ENCODE data around the gene SECTM1.
"Not testable (repeated sequence)": the region's sequence is repeated elsewhere in the genome, so short reads cannot be mapped to it uniquely, and the experiment has no call there.

Gene SECTM1

GRCh38 chr17:82333279-82334171 lies at the start of gene SECTM1:
Gene SECTM1 (minus strand): TSS chr17:82333766. CDS start chr17:82327240, 6,526 bp downstream.
- no peak for FAIRE-seq
- DNase-seq (ENCODE audit: insufficient read length, low spot score): no peak
- no peak for TF ChIP-seq POLR2A (IDR thresholded peaks at IDR 0.05; ENCODE audit: low read depth, low read length)

- no peak for DNase-seq (ENCODE audit: insufficient read length, low spot score)
- no peak for TF ChIP-seq POLR2A (IDR thresholded peaks at IDR 0.05; ENCODE audit: low read depth, low read length)
- no peak for FAIRE-seq
Observed at GRCh38 chr17:82382933-82383255, 49.3 kb upstream of the SECTM1 start.

DNA sequence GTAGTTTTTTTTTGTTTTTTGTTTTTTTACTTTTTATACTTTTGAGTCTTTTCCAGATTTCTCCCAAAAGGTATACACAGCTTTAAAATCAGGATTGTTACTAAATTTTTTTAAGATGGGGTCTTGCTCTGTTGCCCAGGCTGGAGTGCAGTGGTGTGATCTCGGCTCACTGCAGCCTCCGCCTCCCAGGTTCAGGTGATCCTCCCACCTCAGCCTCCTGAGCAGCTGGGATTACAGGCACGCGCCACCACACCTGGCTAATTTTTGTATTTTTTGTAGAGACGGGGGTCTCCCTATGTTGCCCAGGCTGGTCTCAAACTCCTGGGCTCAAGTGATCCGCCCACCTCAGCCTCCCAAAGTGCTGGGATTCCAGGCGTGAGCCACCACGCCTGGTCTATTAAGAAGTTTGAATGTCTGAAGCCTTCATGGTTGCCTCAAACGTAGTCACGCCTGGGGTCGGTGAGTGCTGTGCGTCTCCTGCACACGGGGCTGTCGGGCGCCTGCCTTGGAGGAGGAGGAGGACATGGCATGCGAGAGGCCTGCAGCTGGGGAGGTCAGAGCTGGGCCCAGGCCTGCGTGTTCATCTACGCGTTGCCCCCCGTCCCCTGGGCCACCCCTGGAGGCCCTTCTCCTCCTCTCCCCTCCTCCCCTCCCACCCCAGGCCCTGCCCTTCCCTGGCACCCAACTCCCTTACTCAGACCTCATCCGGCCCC lies 48.8 kb upstream of the SECTM1 start:
- FAIRE-seq; DNase-seq (ENCODE audit: insufficient read length, low spot score): not testable (repeated sequence)

GRCh38 chr17:82381703-82382009 lies 48.1 kb upstream of the SECTM1 start:
- FAIRE-seq; DNase-seq (ENCODE audit: insufficient read length, low spot score): not testable (repeated sequence)

- no peak for TF ChIP-seq POLR2A (IDR thresholded peaks at IDR 0.05; ENCODE audit: low read depth, low read length)
- DNase-seq (ENCODE audit: insufficient read length, low spot score) (no peak), FAIRE-seq (no peak)
Observed at GRCh38 chr17:82380860-82381702, 47.5 kb upstream of the SECTM1 start.

GRCh38 chr17:82378741-82379021 lies 45.1 kb upstream of the SECTM1 start:
- no peak for DNase-seq (ENCODE audit: insufficient read length, low spot score)
- TF ChIP-seq POLR2A (IDR thresholded peaks at IDR 0.05; ENCODE audit: low read depth, low read length): no peak
- no peak for FAIRE-seq

- no peak for TF ChIP-seq POLR2A (IDR thresholded peaks at IDR 0.05; ENCODE audit: low read depth, low read length)
- FAIRE-seq (no peak), DNase-seq (ENCODE audit: insufficient read length, low spot score) (no peak)
Observed at GRCh38 chr17:82377924-82378740, 44.6 kb upstream of the SECTM1 start.

- not testable (repeated sequence) for FAIRE-seq; DNase-seq (ENCODE audit: insufficient read length, low spot score)
Observed at GRCh38 chr17:82377294-82377693, 43.7 kb upstream of the SECTM1 start.

DNA sequence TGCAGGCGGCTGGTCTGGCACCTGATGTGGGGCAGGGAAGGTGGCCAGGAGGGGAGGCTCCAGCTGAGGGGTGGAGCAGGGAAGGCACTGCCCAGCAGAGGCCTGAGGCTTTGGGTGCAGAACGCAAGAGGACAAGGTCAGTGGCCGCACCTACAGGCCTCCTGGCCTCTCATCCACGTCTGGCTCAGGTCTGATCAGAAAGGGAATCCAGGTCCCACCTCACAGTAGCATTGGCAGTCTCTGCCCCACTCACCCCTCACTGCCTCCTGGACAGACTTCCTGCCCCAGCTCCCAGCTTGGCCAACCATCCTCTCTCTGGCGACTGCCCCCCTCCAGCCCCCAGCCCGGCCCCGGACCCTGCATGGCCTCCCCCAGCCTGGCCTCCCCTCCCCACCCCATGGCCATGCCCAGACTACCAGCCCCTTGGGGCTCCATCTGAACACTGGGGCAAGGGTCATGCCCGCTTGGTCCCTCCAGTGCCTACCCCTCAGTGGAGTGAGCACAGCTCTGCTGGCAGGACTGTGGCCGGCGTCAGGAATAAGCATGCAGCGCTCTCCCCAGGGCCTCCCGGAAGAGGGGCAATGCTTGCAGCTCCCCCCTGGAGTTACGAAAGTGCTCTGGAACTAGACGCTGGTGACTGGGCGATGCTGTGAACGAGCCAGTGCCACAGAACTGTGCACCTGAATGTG lies 42.6 kb upstream of the SECTM1 start:
- FAIRE-seq: no peak
- no peak for TF ChIP-seq POLR2A (IDR thresholded peaks at IDR 0.05; ENCODE audit: low read depth, low read length)

DNA sequence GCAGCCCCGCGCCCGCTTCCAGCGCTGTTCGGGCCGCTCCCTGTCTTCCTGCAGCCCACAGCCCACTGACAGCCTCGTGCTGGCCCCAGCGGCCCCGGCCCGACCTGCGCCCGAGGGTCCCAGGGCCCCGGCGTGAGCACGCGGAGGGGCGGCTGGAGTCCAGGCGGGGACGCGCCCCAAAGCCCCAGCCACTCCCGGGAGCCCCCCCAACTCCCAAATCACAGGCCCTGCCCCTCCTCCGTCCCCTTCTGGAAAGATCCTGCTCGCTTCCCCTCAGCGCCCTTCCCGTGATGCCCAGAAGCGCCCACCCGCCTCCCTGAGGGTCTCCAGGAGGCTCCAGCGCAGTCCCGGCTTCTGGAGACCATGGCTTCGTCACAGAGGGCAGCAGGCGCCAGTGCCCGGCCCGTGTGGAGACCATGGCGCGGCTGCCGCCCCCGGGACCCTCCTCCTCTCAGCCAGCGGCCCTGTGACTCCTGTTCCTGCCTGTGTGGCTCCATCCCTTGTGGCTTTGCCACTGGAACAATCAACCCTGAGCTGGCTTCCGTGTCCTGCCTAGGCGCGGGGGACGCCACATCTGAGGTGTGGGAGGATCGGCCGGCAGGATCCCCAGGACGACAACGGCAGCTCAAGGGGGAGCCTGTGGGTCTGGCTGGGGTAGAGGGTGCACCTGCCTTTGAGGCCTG lies 41.9 kb upstream of the SECTM1 start:
- FAIRE-seq (no peak), DNase-seq (ENCODE audit: insufficient read length, low spot score) (no peak)
- no peak for TF ChIP-seq POLR2A (IDR thresholded peaks at IDR 0.05; ENCODE audit: low read depth, low read length)

More for the DNA sequence above, 42.6 kb upstream of the SECTM1 start:
- no peak for DNase-seq (ENCODE audit: insufficient read length, low spot score)

DNA sequence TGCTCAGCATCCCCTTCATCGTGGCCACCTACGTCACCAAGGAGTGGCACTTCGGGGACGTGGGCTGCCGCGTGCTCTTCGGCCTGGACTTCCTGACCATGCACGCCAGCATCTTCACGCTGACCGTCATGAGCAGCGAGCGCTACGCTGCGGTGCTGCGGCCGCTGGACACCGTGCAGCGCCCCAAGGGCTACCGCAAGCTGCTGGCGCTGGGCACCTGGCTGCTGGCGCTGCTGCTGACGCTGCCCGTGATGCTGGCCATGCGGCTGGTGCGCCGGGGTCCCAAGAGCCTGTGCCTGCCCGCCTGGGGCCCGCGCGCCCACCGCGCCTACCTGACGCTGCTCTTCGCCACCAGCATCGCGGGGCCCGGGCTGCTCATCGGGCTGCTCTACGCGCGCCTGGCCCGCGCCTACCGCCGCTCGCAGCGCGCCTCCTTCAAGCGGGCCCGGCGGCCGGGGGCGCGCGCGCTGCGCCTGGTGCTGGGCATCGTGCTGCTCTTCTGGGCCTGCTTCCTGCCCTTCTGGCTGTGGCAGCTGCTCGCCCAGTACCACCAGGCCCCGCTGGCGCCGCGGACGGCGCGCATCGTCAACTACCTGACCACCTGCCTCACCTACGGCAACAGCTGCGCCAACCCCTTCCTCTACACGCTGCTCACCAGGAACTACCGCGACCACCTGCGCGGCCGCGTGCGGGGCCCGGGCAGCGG lies 41.2 kb upstream of the SECTM1 start:
- TF ChIP-seq POLR2A (IDR thresholded peaks at IDR 0.05; ENCODE audit: low read depth, low read length): no peak
- no peak for FAIRE-seq
- no peak for DNase-seq (ENCODE audit: insufficient read length, low spot score)

Measured in H54 (cell line).